ENCODE results near the gene TCEANC.
"Not testable (repeated sequence)": the region's sequence is repeated elsewhere in the genome, so short reads cannot be mapped to it uniquely, and the experiment has no call there.

Gene TCEANC

GRCh38 chrX:13622401-13622964 lies 30.5 kb upstream of the TCEANC start:
- no peak for DNase-seq (ENCODE audit: low read depth)
- no peak overlapping the region for H3K4me3 ChIP-seq (ENCODE audit: low read length)
- no peak for TF ChIP-seq CTCF (conservative IDR thresholded peaks at IDR 0.05; ENCODE audit: low read length)

GRCh38 chrX:13627306-13627705 lies 25.6 kb upstream of the TCEANC start:
- DNase-seq (ENCODE audit: low read depth), result no peak
- TF ChIP-seq CTCF (conservative IDR thresholded peaks at IDR 0.05; ENCODE audit: low read length), result no peak
- H3K4me3 ChIP-seq (ENCODE audit: low read length), result no peak overlapping the region

- not testable (repeated sequence) for DNase-seq (ENCODE audit: low read depth); H3K4me3 ChIP-seq (ENCODE audit: low read length)
These were observed 15.7 kb upstream of the TCEANC start for GRCh38 chrX:13637224-13637623.

GRCh38 chrX:13638021-13638420 lies 14.9 kb upstream of the TCEANC start:
- no peak for DNase-seq (ENCODE audit: low read depth)
- H3K4me3 ChIP-seq (ENCODE audit: low read length), result no peak overlapping the region
- TF ChIP-seq CTCF (conservative IDR thresholded peaks at IDR 0.05; ENCODE audit: low read length), result no peak

- no peak overlapping the region for H3K4me3 ChIP-seq (ENCODE audit: low read length)
- TF ChIP-seq CTCF (conservative IDR thresholded peaks at IDR 0.05; ENCODE audit: low read length), result no peak
- no peak for DNase-seq (ENCODE audit: low read depth)
These were observed 14.1 kb upstream of the TCEANC start for GRCh38 chrX:13638826-13639225.

- not testable (repeated sequence) for H3K4me3 ChIP-seq (ENCODE audit: low read length); DNase-seq (ENCODE audit: low read depth)
These were observed 11.3 kb upstream of the TCEANC start for GRCh38 chrX:13641684-13642083.

- H3K4me3 ChIP-seq (ENCODE audit: low read length), result no peak overlapping the region
- no peak for DNase-seq (ENCODE audit: low read depth)
- TF ChIP-seq CTCF (conservative IDR thresholded peaks at IDR 0.05; ENCODE audit: low read length), result no peak
These were observed 7.3 kb upstream of the TCEANC start for GRCh38 chrX:13645464-13646153.

GRCh38 chrX:13646154-13646549 lies 6.8 kb upstream of the TCEANC start:
- DNase-seq (ENCODE audit: low read depth), result peak; percentile 66
- TF ChIP-seq CTCF (conservative IDR thresholded peaks at IDR 0.05; ENCODE audit: low read length), result peak; percentile 78
- no peak overlapping the region for H3K4me3 ChIP-seq (ENCODE audit: low read length)

Measured in AG10803 (cell line).